ENCODE measurements around the gene PDGFB.

PDGFB gene
- 0.75 reads per million for total RNA-seq

DNA sequence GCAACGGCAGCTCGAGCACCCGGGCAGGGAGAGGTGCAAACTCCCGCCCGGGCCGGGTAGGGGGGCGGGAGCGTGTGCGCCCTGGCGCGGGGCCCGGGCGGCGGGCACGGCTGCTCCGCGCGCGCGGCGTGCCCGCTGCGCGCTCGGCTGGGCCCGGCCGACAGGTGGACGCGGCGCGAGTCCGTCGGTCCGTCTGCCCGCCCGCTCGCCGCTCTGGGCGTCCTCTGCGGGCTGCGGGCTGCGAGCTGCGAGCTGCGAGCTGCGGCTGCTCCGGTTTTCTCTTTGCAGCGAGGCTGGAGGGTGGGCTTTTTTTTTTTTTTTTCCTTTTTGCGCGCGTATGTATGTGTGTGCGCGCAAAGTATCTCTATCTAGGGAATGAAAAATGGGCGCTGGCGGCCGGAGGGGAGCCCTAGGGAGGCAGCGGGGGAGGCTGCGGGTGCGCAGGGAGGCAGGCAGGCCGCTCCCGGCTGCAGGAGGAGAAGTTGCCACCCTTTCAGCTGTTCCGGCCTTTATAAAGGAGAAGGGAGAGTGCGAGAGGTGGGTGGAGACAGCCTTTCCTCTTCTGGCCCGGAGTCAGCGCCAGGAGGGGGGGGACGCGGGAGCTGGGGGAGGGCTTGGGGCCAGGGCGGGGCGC is at the start of gene PDGFB:
Gene PDGFB, minus strand, starts transcription at position 487 of the 634 bp plus-strand sequence. CDS start 1,019 bp downstream, outside the sequence.
- no peak for DNase-seq

DNA sequence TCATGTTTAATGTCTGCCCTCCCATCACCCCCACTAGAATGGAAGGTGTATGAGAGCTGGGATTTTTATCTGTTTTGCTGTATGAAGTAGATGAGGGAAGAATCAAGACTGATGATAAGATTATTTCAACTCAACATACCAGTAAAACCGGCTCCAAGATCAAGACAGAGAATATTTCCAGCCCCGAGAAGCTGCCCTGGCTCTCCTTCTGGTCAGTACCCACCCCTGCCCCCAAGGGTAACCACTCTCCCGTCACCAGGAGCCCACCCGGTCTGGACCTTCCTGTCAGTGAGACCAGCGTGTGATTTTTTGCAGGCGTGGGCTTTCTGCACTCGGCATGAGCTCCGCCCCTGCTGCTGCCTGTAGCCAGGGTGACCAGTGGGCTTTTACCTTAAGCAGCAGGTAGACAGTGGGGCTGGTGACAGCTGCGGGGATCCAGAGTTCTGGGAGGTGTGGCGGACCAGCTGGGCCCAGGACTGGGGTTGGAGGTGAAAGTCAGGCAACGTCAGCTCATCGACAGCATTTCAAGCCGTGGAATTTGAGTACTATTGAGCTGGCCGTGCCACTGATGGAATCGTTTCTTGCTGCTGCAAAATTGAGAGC is 49.1 kb upstream of the PDGFB start:
- DNase-seq = no peak

DNA sequence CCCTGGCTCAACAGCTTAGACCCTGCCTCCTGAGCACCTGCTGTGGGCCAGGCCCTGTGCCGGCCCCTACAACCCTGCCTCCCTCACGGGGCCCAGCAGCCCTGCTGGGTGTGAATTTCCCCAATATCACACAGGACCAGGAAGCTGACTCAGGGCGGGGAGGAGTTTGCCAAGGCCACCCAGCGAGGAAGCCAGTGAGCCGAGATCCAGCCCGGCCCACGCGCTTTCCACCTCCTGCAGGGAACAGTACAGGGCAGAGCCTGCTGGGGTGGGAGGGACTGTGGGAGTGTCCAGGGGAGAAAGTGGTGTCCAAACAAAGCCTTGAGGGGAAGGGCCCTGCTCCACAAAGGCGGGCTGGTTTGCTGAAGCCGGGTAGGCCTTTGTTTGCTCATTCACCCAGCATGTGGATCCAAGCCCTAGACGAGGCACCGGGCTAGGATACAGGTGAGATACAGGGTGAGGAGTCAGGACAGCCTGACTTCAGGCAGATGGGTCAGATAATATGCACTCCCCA is 47.8 kb upstream of the PDGFB start:
- no peak for DNase-seq

DNA sequence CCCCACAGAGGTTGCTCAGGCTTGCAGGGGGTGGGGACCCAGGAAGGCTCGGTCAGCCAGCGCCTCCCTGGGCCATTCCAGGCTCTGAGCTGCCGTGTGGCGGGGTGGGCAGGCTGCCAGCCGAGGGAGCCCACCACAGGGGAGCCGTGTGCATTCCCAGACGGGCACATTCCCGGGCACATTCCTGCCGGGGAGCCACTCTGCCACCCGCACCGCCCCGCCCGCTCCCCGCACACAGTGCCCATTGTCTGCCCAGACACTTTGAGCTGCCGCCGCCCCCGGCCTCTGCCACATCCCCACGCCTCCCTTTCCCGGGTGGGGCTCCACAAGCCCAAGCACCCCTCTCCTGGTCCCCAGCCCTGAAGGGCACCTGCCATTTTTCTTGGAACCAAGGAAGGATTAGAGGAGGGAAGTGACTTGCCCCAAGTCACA is 47.3 kb upstream of the PDGFB start:
- DNase-seq = no peak

DNA sequence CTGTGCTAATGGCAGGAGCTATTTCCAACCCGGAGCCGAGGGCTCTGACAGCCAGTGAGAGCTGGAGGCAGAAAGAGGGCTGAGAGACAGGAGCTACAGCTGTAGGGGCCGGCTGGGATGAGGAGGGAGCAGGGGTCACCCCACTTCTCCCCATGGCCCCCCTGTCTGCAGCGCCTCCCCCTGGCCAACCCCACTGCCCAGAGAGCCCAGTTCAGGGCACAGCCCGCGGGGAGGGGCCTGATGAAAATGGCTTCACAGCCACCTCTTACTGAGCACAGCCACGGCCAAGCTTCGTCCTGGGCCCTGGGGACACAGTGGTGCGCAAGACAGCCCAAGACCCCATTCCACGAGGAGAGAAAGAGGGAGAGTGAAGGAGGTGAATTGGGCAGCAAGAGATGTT is 46.7 kb upstream of the PDGFB start:
- no peak for DNase-seq

DNA sequence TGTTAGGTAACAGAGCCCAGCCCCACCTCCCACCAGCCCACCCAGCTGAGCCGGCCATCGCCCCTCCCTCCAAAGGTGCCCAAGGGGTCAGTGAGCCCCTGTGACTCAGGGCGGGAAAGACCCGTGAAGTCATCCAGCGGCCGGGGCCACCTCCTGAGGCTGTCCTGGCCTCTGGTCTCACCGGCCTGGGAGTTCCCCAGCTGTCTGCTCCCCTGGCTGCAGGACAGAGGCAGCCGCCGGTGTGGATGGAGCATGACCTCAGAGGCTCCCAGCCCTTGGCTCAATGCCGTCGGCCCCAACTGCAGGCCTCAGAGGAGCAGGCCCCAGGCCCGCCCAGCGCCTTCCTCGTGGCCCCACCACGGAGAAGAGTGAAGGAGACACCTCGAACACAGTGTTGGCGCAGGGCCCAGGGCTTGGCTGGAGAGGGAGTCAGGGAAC is 46.0 kb upstream of the PDGFB start:
- no peak for DNase-seq

DNA sequence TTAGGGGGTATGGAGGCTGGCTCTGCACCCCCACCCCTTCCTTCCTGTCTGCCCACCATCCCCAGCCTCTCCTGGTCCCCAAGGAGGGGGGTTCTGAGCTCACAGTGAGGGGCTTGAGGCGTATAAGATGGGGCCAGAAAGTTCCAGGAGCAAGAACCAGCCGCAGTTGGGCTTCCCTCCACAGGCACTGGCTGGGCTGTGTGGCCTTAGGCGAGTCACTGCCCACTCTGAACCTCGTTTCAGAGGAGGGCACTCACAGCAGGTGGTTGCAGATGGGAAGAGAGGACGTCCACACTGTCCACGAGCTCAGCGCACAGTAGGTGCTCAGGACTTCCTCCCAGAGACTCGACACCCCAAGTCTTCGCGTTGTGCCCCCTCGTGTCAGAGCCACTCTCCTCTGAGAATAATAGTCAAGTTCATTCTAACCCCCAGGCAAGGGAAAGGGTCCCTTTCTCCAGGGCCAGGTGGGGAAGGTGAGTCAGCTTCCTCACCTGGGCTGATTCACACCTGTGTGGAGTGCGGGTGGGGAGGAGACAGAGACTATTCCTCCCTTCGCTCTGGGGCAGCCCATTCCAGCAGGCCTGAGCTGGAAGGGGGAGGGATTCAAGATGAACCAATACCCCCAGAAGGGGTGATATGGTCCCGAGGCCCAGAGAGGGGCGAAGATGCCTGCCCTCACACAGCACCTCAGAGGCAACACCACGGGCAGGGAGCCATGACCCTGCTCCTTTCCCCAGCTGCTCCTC is 45.4 kb upstream of the PDGFB start:
- no peak for DNase-seq

DNA sequence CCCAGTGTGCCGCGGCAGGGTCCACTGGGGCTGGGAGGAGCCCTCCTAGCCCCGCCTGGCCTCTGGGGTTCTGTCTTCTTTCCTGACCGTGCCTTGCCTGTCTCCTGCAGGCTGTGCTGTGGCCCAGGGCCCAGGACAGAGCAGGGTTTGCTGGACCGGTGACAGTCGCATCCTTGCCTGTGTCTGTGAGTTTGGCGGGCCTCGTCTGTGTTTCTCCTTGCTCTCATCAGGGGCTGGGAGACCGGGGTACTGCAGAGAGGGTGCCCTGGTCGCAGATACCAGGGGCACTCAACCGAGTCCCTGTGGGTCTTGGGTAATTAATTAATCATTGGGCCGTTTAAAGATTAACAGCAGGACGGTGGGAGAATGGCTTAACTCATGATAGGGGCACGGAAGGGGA is 44.8 kb upstream of the PDGFB start:
- no peak for DNase-seq

DNA sequence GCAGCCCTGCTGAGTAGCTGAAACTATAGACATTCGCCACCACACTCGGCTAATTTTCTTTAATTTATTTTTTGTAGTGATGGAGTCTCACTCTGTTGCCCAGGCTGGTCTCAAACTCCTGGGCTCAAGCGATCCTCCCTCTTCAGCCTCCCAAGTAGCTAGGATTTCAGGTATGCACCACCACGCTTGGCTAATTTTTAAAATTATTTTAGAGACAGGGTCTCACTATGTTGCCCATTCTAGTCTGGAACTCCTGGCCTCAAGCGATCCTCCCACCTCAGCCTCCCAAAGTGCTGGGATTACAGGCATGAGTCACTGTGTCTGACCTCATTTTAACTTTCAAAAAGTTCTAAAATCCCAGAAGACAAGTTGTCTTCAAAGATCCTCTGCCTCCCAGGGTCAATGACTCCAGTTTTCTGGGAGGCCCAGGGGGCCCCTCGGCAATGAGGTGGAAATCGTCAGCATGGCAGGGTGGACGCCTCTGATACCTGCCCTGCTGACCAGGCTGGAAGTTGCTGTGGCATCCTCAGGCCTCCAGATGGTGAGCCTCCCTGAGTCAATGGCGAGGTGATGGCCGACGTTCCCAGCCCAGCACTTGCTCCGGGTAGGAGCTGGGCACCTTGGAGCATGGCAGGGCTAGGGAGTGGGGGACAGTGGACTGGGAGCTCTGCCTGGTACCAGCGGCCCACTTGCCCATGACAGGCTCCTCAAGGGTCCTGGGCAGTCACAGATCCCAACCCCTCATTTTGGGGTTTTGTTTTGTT is 43.5 kb upstream of the PDGFB start:
- DNase-seq = no peak

DNA sequence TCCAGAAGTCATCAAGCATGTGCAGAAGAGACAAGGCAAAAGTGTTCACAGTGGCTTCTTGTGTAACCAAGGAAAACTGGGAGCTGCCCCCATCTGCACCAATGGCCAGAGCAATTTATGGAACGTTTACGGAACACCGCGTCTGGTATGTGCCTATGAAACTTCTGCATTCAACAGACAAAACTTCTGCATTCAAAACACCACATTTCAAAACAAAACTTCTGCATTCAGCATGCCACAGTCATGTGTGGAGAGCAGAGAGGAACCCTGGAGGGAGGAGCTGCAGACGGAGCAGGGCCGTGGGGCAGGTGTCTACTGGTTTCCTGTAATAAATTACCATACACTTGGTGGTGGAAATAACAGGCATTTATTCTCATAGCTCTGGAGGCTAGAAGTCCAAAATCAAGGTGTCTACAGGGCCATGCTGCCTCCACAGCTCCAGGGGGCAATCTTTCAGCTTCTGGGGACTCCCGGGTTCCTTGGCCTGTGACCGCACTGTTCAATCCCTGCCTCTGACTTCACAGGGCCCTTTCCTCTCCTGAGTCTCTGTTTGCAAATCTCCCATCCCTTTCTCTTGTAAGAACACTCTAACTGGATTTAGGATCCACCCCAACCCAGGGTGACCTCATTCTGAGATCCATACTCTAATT is 42.4 kb upstream of the PDGFB start:
- DNase-seq = no peak

DNA sequence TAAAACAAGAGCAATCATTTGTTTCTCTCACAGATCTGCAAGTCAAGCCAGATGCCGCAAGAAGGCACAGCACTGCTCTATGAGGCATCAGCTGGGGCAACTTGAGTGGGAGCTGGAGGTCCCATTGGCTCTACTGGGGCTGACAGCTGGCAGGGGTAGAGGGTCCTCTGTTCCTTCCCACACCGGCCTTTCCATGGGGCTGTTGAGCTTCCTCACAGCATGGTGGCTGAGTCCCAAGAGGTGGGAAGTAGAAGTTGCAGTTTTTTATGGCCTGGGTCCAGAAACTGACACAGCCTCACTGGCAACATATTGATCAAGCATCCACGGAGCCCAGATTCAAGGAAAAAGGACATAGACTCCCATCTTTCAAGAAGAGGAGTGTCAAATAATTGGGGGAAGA is 40.2 kb upstream of the PDGFB start:
- DNase-seq = no peak

DNA sequence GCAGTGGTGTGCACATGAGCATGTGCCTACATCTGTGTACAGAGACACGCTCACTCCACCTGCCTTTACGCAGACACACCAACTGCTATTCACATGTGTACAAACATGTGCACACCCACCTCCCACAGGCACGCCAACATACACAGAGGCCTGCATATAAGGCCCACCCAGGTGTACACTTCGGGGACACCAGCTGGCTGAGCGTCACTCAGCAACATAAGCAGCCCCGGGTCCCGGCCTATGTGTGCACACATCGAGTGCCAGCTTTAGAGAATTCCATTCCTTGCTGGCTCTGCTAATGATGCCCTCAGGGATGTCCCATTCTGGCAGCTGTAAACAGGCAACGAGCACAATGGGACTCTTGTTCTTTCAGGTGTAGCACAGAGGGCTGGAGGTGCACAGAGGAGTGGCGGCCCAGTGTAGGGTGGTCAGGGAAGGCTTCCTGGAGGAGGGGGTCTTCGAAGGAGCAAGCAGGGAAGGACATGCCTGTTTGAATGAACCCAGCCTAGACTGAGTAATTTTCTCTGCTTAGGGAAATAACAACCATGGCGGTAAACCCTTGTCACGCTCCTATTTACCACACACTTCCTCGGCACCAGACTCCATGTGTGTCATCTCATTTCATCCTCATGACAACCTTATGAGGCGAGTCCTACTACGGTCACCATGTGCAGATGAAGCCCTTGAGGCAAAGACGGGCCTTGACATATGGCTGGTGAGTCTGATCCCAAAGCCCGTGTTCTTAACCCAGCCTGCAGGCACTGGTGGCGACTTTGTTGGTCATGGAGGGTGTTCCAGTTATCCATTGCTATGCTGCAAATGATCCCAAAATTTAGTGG is 39.6 kb upstream of the PDGFB start:
- DNase-seq = no peak

DNA sequence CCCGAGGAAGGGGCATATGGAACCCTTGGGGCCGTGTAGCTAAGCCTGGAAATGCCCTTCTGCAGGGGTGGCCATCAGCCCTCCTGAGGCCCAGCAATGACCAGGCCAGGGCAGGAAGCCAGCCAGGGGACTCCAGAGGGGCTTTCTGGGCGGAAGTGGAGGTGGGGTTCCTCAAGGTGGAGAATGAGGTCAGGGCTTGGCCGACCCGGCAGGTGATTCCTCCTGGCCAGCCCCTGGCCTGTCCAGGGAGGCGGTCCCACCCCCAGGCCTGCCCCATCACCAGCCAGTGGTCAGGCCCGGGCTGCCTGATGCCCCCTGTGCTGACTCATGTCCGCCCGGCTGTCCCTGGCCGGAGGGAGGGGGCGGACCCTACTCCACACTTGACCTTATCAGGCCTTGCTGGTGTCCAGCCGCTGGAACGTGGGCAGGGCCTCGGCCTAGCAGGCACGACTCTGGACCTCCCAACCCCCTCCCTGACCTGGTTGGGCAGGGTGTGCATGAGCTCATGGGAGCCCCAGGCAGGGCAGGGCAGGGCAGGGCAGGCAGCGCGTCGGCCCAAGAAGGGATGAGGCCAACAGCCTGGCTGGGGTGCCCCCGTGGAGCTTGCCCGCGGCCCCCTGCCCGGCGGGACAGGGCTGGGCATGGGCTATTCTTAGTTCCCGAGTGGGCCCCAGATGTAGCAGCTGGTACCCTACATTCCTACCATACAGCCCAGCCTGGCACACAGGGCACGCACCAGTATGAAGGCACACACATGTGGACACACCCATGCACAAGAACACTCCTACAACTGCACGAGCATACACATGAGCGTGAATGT is 38.8 kb upstream of the PDGFB start:
- DNase-seq = no peak

DNA sequence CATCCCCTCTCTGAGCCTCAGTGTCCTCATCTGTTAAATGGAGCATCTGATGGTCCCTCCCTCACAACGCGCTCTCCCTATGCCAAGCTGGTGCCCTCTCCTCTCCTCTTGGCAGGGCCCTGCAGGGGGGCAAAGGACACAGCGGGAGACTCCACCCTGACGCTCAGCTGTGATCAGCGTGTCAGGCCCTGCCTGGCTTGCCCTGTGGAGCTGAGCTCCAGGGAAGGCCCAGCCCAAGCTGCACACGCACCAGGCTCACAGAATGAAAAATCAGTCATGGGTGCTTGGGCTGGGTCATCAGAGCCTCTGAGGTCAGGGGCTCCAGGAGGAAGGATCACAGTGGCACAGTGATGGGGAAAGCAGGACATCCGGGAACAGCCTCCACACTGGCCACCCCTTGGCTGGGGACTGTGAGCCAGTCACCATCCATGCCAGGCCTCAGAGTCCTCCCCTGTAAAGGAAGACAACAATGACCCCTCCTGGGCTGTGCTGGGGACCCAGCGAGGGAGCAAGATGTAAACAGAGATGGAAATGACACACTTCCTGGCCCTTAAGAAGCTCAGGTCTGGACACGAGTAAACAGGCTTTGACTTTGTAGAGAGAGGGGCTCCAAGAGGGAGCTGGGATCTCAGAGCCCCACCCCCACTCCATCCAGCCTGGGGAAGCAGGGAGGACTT is 38.0 kb upstream of the PDGFB start:
- DNase-seq = no peak

DNA sequence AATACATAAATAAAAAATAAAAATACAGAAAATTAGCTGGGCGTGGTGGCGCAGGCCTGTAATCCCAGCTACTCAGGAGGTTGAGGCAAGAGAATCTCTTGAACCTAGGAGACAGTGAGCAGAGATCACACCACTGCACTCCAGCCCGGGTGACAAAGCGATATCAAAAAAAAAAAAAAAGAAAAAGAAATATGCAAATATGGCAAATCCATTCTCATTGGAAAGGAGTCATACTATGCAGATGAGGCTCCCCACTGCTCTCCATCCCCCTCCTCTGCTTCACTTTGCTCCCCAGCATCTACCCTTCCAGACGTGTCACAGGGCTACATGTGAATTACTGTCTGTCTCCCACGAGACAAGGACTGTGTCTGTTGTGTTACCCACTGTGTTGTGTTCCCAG is 36.3 kb upstream of the PDGFB start:
- no peak for DNase-seq

DNA sequence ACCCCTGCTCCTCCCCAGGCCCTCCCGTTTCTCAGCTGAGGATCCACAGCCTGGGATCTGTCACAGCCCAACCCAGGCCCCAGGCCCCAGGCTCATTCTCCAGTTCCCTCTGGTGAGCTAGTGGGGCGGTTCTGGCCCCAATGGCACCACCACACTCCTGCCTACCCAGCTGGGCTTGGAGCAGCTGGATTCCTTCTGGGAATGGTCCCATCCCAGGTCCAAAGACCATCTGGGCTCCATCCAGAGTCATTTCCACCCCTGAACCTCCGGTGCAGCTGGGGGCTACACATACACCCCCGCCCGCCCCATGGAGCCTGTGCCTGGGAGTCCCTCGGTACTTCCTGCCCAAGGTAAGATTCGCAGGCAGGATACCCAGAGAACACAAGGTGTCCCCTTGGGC is 35.5 kb upstream of the PDGFB start:
- no peak for DNase-seq

DNA sequence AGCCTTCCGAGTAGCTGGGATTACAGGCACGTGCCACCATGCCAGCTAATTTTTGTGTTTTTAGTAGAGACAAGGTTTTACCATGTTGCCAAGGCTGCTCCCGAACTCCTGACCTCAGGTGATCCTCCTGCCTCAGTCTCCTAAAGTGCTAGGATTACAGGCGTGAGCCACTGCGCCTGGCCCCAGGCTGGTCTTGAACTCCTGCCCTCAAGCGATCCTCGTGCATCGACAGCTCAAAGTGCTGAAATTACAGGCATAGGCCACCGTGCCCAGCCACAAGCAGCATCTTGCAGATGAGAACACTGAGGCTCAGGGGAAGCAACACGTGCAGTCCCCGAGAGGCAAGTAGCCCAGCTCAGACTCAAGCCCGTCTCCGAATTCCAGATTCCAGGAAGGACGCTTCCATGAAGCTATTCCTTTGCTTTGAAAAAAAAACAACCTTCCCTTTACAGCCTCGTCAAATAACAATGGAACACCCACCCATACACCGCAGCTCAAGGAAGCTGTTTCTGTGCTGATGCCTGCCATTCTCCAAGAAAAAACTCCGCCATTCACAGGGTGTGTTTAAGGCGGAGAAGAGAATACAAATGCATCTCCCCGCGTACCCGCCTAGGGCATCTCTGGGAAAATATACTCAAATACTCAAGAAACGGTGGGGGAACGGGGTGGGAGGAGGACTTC is 34.5 kb upstream of the PDGFB start:
- no peak for DNase-seq

DNA sequence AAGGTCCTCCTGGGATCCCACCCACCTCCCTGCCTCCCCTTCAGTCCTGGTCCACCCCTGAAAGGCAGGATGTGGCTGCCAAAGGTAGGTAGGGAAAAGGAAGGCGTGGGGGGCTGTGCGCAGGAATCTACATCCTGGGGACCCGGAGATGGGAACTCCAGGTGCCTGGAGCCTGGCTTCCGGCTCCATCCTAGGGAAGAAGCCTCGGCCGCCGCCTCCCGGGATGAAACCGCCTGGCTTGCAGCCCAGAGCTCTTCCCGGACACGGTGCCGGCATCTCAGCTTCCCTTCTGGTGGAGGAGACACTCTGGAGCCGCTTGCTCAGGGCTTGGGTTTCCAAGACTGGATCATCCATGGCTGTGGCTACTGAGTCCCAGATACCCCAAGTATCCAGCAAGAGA is 33.3 kb upstream of the PDGFB start:
- no peak for DNase-seq

DNA sequence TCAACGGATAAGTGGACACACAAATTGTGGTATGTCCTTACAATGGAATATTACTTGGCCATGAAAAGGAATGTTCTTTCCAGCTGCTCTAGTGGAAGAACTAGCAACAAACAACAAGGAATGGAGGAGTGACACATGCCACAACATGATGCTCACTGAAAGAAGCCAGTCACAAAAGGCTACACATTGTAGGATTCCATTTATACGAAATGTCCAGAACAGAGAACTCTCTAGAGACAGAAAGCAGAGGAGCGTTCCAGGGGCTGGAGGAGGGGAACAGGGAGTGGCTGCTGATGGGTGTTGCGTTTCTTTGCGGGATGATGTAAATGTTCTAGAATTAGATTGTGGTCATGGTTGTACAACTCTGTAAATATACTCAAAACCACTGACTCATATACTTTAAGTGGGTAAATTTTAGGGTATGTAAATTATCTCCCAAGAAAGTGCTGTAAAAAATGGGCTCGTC is 32.4 kb upstream of the PDGFB start:
- no peak for DNase-seq
